DOHH2 (cell line): Measurements from ENCODE around the gene PCSK5.

ENCODE experiments used
- H3F3A ChIP-seq: fragments of 200-600 bp; sonication (generic), shearing (Covaris generic); 2 replicates; pipeline ENCODE4 v1.6.0; 2016; ENCODE audit warnings: antibody characterized with exemption, mild to moderate bottlenecking; ENCODE audit not compliant: control insufficient read depth, insufficient read depth
- H3K27ac ChIP-seq: fragments of 200-600 bp; sonication (generic); 2 replicates; pipeline ENCODE4 v1.5.1; 2014; ENCODE audit warnings: low read depth, mild to moderate bottlenecking, low read length, moderate library complexity
- H3K27me3 ChIP-seq: fragments of 200-600 bp; sonication (generic); 2 replicates; pipeline ENCODE4 v1.6.1; 2014; ENCODE audit warnings: mild to moderate bottlenecking, low read length, mixed read lengths; ENCODE audit not compliant: control insufficient read depth
- H3K36me3 ChIP-seq: fragments of 200-600 bp; sonication (generic); 2 replicates; pipeline ENCODE4 v1.6.1; 2014; ENCODE audit warnings: mild to moderate bottlenecking, low read length, moderate library complexity, mixed read lengths; ENCODE audit not compliant: control insufficient read depth
- H3K4me1 ChIP-seq: fragments of 200-600 bp; sonication (generic); 2 replicates; pipeline ENCODE4 v1.6.1; 2014; ENCODE audit warnings: mild to moderate bottlenecking, low read length, mixed read lengths; ENCODE audit not compliant: control insufficient read depth
- H3K4me2 ChIP-seq: fragments of 200-600 bp; sonication (generic); 2 replicates; pipeline ENCODE4 v1.6.0; 2014; ENCODE audit warnings: mild to moderate bottlenecking, low read length, moderate library complexity
- H3K4me3 ChIP-seq: fragments of 200-600 bp; sonication (generic); 2 replicates; pipeline ENCODE4 v1.5.1; 2014; ENCODE audit warnings: mild to moderate bottlenecking, low read length, mixed read lengths
- H3K79me2 ChIP-seq: fragments of 200-600 bp; sonication (generic); 2 replicates; pipeline ENCODE4 v1.6.1; 2014; ENCODE audit warnings: mild to moderate bottlenecking, low read length, mixed read lengths; ENCODE audit not compliant: control insufficient read depth
- H3K9me2 ChIP-seq: fragments of 200-600 bp; sonication (generic); replicated peaks from 2 replicates; pipeline ENCODE4 v1.6.1; 2014; ENCODE audit warnings: mild to moderate bottlenecking, low read length, mixed read lengths; ENCODE audit not compliant: control insufficient read depth
- H3K9me3 ChIP-seq: fragments of 200-600 bp; sonication (generic); 2 replicates; pipeline ENCODE4 v1.6.1; 2014; ENCODE audit warnings: antibody characterized with exemption, low read length, mixed read lengths; ENCODE audit not compliant: control insufficient read depth, insufficient read depth
- H4K20me1 ChIP-seq: fragments of 200-600 bp; sonication (generic); 2 replicates; pipeline ENCODE4 v1.6.0; 2014; ENCODE audit warnings: low read depth, mild to moderate bottlenecking, antibody characterized with exemption, low read length, moderate library complexity; ENCODE audit not compliant: control insufficient read depth, insufficient read depth
- CTCF ChIP-seq: fragments of 200-600 bp; sonication (generic); IDR thresholded peaks from one replicate; pipeline ENCODE4 v1.5.1; 2014; ENCODE audit warnings: antibody characterized with exemption, mild to moderate bottlenecking, low read depth, low read length; ENCODE audit not compliant: poor library complexity, severe bottlenecking
- EZH2phosphoT487 ChIP-seq: fragments of 200-600 bp; sonication (generic); IDR thresholded peaks from 2 replicates; pipeline ENCODE4 v1.6.1; 2017; ENCODE audit warnings: borderline replicate concordance, mild to moderate bottlenecking, antibody characterized with exemption, low read length, moderate library complexity, mixed read lengths

PCSK5 gene

GRCh38 chr9:75930190-75930589 is 39.7 kb downstream of the PCSK5 start:
- TF ChIP-seq EZH2phosphoT487 = no peak
- no peak for TF ChIP-seq CTCF
- H3K4me3 ChIP-seq = no peak overlapping the region
- H3K9me3 ChIP-seq = no peaks in the 10 kb centered on the region
- no peaks in the 10 kb centered on the region for H3K79me2 ChIP-seq
- H3K27me3 ChIP-seq = no peaks in the 10 kb centered on the region
- no peak overlapping the region for H3K27ac ChIP-seq
- no peaks in the 10 kb centered on the region for H4K20me1 ChIP-seq
- H3F3A ChIP-seq = no peaks in the 10 kb centered on the region
- no peaks in the 10 kb centered on the region for H3K4me1 ChIP-seq
- H3K4me2 ChIP-seq = no peak overlapping the region
- H3K36me3 ChIP-seq = no peaks in the 10 kb centered on the region
- H3K9me2 ChIP-seq = no peaks in the 10 kb centered on the region

DNA sequence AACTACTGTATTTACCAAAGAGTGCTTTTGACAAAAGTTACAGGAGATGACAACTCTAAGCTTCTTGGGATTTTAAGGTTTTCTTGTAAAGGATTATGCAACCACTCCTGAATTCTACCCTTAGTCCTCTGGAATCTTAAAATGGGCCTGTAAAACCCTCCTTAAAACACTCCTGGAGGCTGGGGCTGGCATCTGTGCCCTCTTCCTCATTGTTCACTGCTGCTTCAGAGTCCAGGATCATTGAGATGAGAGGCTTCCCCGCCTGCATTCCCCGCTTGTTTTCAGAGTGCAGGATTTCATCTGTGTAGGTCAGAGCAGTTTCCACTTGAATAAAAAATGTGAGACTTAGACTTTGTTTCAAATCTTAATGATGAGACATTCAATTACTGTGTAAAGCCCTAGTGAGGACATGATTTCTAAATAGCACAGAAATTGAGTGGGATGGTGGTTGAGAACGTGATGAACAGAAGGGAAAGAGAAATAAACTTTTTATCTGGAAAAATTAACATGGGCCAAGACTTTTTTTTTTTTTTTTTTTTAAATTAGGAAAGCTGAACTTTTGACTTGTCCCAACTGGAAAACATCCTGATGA is 40.4 kb downstream of the PCSK5 start:
- Histone ChIP-seq H3K27me3 (no peaks in the 10 kb centered on the region), H3F3A (no peaks in the 10 kb centered on the region), H3K79me2 (no peaks in the 10 kb centered on the region), H3K27ac (no peak overlapping the region), H3K4me3 (no peak overlapping the region), H3K36me3 (no peaks in the 10 kb centered on the region), H3K9me3 (no peaks in the 10 kb centered on the region), H3K9me2 (no peaks in the 10 kb centered on the region), H3K4me1 (no peaks in the 10 kb centered on the region), H4K20me1 (no peaks in the 10 kb centered on the region), H3K4me2 (no peak overlapping the region)
- no peak for TF ChIP-seq CTCF
- no peak for TF ChIP-seq EZH2phosphoT487

- TF ChIP-seq EZH2phosphoT487 (no peak), CTCF (no peak)
- Histone ChIP-seq H3K79me2 (no peaks in the 10 kb centered on the region), H3K4me3 (no peak overlapping the region), H3K9me3 (no peaks in the 10 kb centered on the region), H4K20me1 (no peaks in the 10 kb centered on the region), H3K27ac (no peak overlapping the region), H3K9me2 (no peaks in the 10 kb centered on the region), H3F3A (no peaks in the 10 kb centered on the region), H3K36me3 (no peaks in the 10 kb centered on the region), H3K27me3 (no peaks in the 10 kb centered on the region), H3K4me1 (no peaks in the 10 kb centered on the region), H3K4me2 (no peak overlapping the region)
Measured at GRCh38 chr9:75933982-75934381, 43.5 kb downstream of the PCSK5 start.
